Glutamatergic neuron (in vitro differentiated cells): ENCODE data around the gene CA7. TPM values are rescaled to one million over a fixed set of nuclear protein-coding genes. Genes with fewer than 3 reads are reported as not detected.

Experiments used
- DNase-seq: peaks from one replicate; pipeline ENCODE4 v3.0.0; 2022
- H3K27ac Mint-ChIP-seq: one replicate; pipeline ENCODE4 v1.8.0; 2020; ENCODE audit warnings: mild to moderate bottlenecking, mixed read lengths, inconsistent platforms; ENCODE audit not compliant: unreplicated experiment
- H3K27me3 Mint-ChIP-seq: one replicate; pipeline ENCODE4 v1.8.0; 2020; ENCODE audit warnings: mild to moderate bottlenecking, moderate library complexity, mixed read lengths, inconsistent platforms; ENCODE audit not compliant: unreplicated experiment
- H3K36me3 Mint-ChIP-seq: one replicate; pipeline ENCODE4 v1.8.0; 2020; ENCODE audit warnings: mild to moderate bottlenecking, mixed read lengths, inconsistent platforms; ENCODE audit not compliant: unreplicated experiment
- H3K4me1 Mint-ChIP-seq: one replicate; pipeline ENCODE4 v1.8.0; 2020; ENCODE audit warnings: mild to moderate bottlenecking, low read depth, mixed read lengths, inconsistent platforms; ENCODE audit not compliant: unreplicated experiment
- H3K4me3 Mint-ChIP-seq: one replicate; pipeline ENCODE4 v1.8.0; 2020; ENCODE audit warnings: mild to moderate bottlenecking, mixed read lengths, inconsistent platforms; ENCODE audit not compliant: unreplicated experiment
- H3K9me3 Mint-ChIP-seq: one replicate; pipeline ENCODE4 v1.8.0; 2020; ENCODE audit warnings: mild to moderate bottlenecking, moderate library complexity, mixed read lengths, inconsistent platforms; ENCODE audit not compliant: unreplicated experiment
- long read RNA-seq: library from polyadenylated mRNA; unstranded; transcript quantifications from one replicate; pipeline ENCODE4 v2.0.0, GENCODE V29; 2020; ENCODE audit not compliant: unreplicated experiment
- total RNA-seq: library from RNA; stranded (reverse); fragmentation: NEBNext Ultra II Directional; extraction: Animal tissue kit (Norgen Biotek cat#: 25700); gene quantifications from one replicate; pipeline ENCODE4 v1.2.1, GENCODE V29; 2021; ENCODE audit not compliant: unreplicated experiment
- TF ChIP-seq, protein P1 (sequence below): fragments of 200-600 bp; sonication (generic); IDR thresholded peaks from one replicate; pipeline ENCODE4 v1.5.0; 2021; ENCODE audit not compliant: partially characterized antibody, unreplicated experiment

The CA7 gene
- 0.64 TPM for total RNA-seq
- long read RNA-seq: 0 reads

DNA sequence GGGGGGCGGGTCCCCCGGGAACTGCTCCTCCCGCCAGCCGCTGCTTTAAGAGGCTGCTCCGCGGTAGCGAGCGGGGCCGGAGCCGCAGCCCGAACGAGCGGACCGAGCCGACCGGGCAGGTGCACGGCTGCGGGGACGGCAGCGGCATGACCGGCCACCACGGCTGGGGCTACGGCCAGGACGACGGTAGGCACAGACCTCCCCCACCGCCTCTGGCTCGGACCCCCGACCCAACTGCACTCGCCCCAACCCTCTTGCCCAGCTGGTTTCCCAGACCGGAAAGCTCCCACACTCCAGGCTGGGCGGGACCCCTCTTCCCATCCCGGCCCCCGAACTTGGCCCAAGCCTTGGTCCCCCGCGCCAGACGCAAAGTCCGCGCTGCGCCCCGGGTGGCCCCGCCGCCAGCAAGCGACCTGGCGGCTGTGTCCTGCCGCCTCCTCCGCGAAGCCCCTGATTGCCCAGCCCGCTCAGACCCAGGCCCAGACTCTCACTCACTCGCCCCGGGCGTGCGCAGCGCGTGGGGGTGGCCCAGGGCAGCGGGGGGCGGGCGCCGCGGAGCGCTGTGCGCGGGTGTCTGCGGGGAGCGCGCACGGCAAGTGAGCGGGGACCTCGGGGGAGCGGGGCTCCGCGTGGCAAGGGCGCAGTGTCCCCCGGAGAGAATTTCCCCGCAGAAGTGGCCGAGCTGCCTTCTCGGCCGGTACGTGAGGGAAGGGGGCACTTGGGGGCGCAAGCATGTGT, at the start of gene CA7:
Gene CA7 (plus strand): TSS at position 73 of the 738 bp plus-strand sequence. CDS start 74 bp downstream, at position 147.
- peak within 1 kb of the TSS; percentile 77 for H3K4me3 Mint-ChIP-seq
- peaks cover 16% of the 10 kb centered on the region for H3K27me3 Mint-ChIP-seq
- TF ChIP-seq, protein P1, sequence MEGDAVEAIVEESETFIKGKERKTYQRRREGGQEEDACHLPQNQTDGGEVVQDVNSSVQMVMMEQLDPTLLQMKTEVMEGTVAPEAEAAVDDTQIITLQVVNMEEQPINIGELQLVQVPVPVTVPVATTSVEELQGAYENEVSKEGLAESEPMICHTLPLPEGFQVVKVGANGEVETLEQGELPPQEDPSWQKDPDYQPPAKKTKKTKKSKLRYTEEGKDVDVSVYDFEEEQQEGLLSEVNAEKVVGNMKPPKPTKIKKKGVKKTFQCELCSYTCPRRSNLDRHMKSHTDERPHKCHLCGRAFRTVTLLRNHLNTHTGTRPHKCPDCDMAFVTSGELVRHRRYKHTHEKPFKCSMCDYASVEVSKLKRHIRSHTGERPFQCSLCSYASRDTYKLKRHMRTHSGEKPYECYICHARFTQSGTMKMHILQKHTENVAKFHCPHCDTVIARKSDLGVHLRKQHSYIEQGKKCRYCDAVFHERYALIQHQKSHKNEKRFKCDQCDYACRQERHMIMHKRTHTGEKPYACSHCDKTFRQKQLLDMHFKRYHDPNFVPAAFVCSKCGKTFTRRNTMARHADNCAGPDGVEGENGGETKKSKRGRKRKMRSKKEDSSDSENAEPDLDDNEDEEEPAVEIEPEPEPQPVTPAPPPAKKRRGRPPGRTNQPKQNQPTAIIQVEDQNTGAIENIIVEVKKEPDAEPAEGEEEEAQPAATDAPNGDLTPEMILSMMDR: no peak
- H3K36me3 Mint-ChIP-seq: no peaks in the 10 kb centered on the region
- peaks cover 4% of the 10 kb centered on the region for H3K9me3 Mint-ChIP-seq
- no peak for DNase-seq
- peaks cover 14% of the 10 kb centered on the region for H3K4me1 Mint-ChIP-seq
- H3K27ac Mint-ChIP-seq: peak within 1 kb of the TSS; percentile 62

DNA sequence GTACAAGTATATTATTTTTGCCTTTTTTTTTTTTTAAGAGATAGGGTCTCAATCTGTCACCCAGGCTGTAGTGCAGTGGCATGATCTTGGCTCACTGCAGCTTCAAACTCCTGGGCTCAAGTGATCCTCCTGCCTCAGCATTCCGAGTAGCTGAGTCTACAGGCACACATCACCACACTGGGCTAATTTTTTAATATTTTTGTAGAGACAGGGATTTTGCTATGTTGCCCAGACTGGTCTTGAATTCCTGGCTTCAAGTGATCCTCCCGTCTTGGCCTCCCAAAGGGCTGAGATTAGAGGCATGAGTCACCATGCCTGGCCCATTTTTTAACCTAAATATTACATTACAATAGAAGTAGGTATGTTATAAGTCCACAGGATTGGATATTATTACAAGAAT, 46.1 kb upstream of the CA7 start:
- Mint-ChIP-seq H3K27ac (no peak overlapping the region), H3K27me3 (no peaks in the 10 kb centered on the region), H3K9me3 (no peaks in the 10 kb centered on the region), H3K4me1 (no peaks in the 10 kb centered on the region), H3K4me3 (no peak overlapping the region), H3K36me3 (no peaks in the 10 kb centered on the region)
- DNase-seq: no peak
- TF ChIP-seq, protein P1: no peak

DNA sequence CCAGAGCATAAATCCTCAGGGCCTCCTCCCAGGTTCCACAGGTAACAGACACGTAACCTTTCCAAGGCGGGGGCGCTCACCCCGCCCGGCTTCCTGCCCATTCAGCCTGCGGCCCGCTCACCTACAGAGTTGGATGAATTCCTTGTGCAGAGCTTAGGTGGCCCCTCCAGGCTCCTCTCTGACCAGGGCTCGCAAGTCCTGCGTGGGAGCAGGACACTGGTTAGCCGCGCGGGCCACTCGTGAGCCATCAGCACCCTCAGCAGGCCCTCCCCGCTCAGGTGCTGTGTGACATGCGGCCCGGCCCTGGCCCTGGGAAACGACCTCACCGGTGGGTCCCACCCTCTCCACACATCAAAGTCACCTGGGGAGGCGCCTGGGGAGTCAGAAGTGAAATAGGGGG, 43.4 kb upstream of the CA7 start:
- no peak overlapping the region for H3K4me3 Mint-ChIP-seq
- H3K9me3 Mint-ChIP-seq: no peaks in the 10 kb centered on the region
- H3K27ac Mint-ChIP-seq: no peak overlapping the region
- H3K4me1 Mint-ChIP-seq: no peaks in the 10 kb centered on the region
- DNase-seq: no peak
- TF ChIP-seq, protein P1: no peak
- H3K36me3 Mint-ChIP-seq: peaks cover 5% of the 10 kb centered on the region
- no peaks in the 10 kb centered on the region for H3K27me3 Mint-ChIP-seq

DNA sequence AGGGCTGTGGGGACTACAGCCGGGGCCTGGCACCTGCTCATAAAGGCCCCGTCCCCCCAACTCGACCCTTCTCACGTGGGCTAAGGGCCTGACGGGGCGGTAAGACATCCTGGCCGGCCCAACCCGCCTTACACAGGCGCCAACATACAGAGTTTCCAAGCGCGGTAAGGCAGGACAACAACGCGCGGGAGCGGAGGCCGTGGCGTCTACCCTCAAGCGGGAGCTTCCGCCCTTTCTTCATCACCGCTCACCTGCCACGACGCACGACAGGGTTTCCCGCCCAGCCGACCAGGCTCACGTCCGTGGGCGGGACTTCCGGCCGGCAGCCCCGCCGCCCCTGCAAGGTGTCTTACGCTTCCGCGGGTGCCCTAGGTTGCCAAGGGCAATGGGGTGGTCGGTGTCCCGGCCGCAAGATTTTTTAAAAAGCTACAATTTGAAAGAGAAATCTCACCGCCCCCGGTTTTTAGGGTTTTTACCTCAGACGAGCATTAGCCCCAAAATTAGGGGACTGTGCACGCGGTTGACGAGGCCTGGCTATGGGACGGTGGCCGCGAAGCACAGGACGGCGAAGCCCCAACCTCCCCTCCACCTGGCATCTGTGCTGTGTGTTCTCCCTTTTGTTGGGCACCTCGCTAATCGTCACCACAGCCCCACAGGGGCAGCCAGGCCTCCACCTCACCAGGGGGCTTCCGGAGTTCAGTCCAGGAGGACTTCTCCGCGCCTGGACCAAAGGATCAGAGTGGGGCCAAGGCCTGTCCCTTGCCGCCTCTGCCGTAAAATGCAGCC, 42.7 kb upstream of the CA7 start, which contains the start of gene TERB1:
Gene TERB1 (minus strand): TSS at position 265 of the 786 bp plus-strand sequence. CDS start 4,786 bp downstream, outside the sequence.
- peaks cover 5% of the 10 kb centered on the region for H3K36me3 Mint-ChIP-seq
- H3K9me3 Mint-ChIP-seq: no peaks in the 10 kb centered on the region
- TF ChIP-seq, protein P1: no peak
- H3K4me1 Mint-ChIP-seq: no peaks in the 10 kb centered on the region
- H3K27me3 Mint-ChIP-seq: no peaks in the 10 kb centered on the region
- H3K4me3 Mint-ChIP-seq: no peak within 1 kb of the TSS
- no peak within 1 kb of the TSS for H3K27ac Mint-ChIP-seq
- no peak for DNase-seq
